GM19238 (cell line): ENCODE results near the gene PPL.
"Not testable (repeated sequence)": the region's sequence is repeated elsewhere in the genome, so short reads cannot be mapped to it uniquely, and the experiment has no call there.

Source experiments
- DNase-seq: peaks from one replicate; pipeline ENCODE4 v3.0.0; 2011; ENCODE audit warnings: low spot score; ENCODE audit not compliant: insufficient read length

PPL gene

GRCh38 chr16:4909825-4910224, 27.1 kb downstream of the PPL start:
- DNase-seq: no peak

DNA sequence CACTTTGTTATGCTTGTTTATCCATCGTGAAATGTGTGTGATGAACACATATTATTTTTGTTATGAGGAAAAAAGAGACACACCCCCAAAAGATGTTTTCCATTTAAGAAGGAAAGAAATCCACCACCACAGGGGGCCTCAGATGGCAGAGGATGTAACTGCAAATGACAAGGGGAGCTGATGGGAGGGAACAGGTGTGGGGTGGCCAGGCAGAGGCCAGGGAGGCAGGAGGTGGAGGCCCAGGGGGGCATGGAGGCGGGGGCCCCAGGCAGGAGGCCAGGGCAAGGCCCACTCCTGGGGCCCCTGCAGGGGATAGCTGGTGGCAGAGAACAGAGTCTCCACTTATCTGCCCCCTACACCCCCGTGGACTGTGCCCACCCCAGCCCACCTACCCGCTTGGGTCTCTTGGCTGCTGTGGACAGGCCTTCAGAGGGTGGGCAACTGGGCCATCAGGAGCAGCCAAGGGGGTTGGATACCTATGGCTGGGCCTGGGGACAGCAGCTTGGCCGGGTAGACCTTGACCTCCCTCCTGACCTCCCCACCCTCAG, 28.0 kb downstream of the PPL start:
- no peak for DNase-seq

GRCh38 chr16:4904942-4905615, 31.9 kb downstream of the PPL start:
- no peak for DNase-seq

DNA sequence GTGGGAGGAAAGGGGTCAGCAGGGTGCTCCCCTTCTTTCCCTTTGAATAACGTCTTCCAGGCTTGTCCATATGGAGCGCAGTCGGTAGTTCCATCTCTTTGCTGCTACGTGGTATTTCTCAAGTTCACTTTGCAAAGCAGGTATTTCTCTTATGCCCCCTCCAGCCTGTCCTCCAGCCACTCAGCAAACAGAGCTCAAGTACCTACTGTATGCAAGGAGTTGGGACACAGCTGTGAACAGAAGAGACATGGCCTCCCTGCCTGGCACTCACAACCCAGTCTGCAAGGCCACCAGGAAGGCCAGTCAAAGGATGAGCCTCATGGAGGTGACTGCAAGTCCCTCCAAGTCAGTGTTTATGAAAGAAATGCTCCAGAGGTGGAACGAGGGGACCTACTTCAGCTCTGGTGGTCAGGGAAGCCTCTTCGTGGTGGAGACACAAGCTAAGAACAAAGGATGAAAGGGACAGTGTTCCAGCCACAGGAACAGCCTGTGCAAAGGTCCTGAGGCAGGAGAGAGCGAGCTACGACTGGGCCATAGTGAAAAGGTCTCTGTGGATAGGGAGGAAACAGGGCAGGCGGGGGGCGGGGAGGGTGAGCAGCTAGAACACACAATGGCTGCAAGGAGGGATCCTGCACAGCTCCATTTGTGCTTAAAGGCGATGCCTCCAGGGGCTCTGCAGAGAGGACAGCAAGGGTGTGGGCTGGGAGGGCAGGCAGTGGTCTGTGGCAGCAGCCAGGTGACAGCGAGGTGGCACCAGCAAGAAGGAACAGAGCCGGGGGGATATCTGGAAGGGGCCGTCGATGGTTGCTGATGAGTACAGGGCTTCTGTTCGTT, 32.6 kb downstream of the PPL start:
- no peak for DNase-seq

DNA sequence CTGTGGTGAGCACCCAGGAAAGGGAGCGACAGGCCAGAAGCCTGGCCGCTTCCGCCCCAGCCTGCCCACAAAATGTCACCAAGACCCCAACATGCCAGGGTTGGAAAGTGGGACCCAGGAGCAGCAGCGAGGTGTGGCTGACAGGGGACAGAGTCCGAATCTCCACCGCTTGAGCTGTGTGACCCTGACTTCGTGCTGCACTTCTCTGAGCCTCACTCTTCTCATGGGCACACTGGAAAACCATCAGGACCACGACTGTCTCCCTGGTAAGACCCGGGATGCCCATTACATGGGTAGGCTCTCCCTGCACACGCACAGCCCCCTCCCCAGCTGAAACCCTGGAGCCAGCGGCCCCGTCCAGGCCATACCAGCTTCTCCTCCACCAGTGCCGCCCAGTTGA, 34.9 kb downstream of the PPL start:
- no peak for DNase-seq

GRCh38 chr16:4900750-4901149, 36.2 kb downstream of the PPL start:
- no peak for DNase-seq

DNA sequence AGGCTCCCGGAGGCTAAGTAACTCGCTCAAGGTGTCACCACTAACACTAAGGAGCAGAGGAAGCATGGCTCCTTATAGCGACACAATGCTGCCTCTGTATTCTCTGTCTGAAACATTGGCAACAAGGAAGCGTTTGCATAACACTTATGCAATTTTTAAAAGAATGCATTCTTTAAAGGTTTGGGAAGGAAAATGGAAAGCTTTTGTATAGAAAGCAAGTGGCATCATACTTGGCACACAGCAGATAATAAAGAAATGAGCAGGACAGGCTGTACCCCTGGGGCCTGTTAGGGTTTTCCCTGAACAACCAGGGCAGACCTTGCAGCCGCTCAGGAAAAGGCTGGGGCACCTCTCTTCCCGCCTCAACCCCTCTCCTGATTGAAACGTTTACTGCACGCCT, 36.9 kb downstream of the PPL start:
- no peak for DNase-seq

GRCh38 chr16:4899474-4899846, 37.5 kb downstream of the PPL start:
- no peak for DNase-seq

- no peak for DNase-seq
Measured at GRCh38 chr16:4898811-4899473, 38.0 kb downstream of the PPL start.

DNA sequence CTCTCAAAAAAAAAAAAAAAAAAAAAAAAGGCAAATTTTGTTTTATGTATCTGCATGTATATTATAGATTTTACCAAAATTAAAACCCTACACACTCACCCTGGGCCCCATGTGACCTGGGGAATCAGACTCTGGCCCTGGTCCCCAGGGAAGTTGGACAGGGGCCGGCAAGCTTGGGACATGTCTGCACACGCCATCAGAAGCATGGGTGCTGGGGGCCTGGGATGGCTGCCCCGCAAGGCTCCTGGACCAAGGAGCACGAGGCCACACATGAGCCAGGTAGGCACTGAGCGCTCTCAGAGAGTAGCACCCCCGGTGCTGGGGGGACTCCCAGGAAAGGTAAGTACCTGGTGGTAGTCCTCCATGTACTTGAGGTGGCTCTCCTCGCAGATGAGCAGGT, 39.6 kb downstream of the PPL start:
- no peak for DNase-seq

GRCh38 chr16:4896761-4897160, 40.2 kb downstream of the PPL start:
- not testable (repeated sequence) for DNase-seq

DNA sequence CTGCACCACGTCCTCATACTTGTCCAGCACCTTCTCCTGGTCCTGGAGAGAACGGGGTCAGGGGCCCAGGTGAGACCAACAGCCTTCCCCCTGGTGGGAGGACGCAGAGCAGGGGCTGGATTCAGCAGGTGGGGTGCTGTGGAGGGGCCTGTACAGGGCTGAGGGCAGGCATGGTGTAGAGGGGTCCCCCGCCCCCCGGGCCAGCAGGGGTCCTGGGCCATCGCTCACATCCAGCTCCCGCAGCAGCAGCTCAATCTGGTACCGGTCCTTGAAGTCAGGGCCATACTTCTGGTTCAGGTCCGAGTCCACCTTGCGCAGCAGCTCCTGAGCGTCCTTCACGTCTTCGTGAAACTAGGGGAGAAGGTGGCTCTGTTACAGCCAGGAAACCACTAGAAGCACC, 41.6 kb downstream of the PPL start:
- DNase-seq: no peak

- no peak for DNase-seq
Measured at GRCh38 chr16:4894276-4895150, 42.4 kb downstream of the PPL start.

GRCh38 chr16:4893103-4893862, 43.7 kb downstream of the PPL start:
- no peak for DNase-seq

DNA sequence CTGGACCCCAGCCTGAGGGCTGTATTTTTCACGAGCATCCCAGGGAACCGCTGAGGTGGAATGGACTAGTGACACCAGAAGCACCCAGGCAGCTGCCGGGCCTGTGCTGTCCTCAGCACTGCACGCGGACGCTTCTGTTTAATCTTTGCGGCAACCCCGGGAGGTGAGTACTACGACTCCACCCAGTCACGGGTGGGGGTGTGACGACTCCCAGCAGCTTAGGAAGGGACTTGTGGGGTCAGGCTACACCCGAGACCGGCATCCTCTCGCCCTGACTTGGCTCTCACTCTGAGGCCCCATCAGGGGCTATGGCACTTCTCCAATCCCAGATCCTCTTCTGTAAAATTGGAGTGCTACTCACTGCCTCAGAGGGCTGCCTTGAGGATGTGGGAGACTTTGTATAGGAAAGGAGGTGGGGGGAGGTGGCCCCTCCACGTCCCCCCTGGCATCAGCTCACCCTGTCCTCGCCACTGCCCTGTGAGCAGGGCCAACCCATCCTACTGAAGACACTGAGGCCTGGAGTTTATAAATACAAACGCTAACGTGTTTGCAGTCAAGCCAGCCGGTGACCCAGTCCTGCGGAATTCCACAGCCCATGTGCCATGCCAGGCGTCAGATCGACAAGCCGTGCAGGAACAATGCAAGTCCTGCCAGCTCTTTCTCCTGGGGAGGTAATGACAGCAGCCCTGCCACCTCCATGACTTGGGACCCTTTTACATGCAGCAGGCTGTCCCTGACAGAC, 44.4 kb downstream of the PPL start:
- no peak for DNase-seq

DNA sequence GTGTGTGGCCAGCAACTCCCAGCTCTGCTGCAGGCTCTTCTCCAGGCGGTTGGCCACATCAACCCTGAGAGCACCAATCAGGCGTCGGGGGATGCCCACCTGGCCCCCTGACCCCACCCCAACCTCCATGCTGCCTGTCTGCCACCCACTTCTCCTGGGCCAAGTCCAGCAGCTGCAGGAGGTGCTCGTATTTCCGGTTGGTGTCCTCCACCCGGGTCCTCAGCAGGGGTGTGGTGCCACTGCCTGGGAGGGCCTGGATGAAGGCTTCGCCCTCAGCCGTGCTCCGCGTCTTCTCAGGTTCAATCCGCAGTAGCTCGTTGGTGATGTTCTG, 45.1 kb downstream of the PPL start:
- no peak for DNase-seq

DNA sequence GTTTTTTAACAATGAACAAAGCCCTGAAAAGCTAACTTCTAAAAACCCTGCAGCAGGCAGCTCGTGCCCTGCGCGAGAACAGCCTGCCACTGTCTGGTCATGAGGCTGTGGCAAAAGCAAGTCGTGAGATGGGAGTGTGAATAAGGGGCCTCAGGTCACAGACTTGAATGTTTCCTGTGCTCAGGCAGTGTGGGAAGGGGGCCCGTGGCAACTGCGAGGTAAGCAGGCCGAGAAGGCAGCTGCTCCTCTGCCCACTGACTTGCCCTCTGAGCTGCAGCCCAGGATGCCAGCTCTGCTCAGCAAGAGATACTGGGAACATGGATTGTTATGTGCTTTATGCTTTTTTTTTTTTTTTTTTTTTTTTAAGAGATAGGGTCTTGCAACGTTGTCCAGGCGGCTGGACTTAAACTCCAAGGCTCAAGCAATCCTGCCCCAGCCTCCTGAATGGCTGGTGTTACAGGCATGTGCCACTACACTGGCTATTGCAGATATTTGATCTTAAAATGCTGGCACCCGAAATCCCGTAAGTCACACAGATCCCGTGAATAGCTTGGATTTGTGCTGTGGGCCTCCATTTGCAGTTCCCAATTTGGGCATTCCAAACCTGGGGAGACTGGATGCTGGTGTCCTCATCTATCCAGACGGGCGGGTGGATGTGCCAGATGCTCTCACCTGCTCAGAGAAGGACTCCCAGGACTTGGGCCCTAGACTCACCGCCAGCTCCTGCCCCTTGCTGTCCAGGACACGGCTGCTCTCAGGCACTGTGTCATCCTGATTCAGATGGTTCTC, 45.7 kb downstream of the PPL start:
- no peak for DNase-seq

DNA sequence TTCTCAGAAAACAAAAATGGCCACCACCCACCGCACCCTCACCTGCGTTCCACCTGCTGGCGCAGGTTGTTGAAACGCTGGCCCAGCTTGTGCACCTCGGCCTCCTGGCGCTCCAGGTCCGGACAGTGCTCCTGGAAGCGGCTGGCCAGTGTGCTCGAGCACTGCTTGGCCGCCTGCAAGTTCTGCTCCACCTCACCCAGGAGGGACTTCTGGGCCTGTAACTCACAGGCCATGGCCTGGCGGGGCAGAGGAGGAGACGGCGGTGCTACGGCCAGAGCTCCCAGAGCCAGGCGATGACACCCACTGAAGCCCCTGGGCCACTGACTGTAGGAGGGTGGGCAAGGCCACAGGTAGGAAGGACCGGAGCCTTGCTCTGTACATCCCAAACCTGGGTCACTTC, 46.3 kb downstream of the PPL start:
- DNase-seq: no peak

DNA sequence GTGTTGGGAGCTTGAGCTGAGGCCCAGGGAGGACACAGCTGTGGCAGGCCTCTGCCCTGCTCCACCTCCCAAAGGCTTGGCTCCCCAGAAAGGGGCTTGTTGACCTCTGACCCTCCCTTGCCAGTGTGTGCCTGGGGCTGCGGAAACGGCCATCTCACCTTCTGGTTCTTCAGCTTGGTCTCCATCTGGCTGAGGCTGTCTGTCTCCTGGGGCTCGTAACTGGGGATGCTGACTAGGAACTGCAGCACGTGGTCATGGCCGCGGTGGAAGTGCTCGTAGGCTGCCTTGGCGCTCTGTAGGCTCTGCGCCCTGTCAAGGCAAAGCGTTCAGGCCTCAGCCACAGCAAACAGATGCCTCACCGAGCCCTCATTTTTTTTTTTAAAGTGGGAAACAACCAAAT, 46.9 kb downstream of the PPL start:
- DNase-seq: no peak
